Liver (tissue), 9 donors: Measurements from ENCODE around the gene IKZF4. TPM values are rescaled to one million over a fixed set of nuclear protein-coding genes. Genes with fewer than 3 reads are reported as not detected.

Experiments used
- DNase-seq: peaks from one replicate; pipeline ENCODE4 v3.0.0-alpha.2; 2017; ENCODE audit warnings: low spot score
- H3K27ac ChIP-seq, 2 donors: one replicate each; pipeline ENCODE4 v1.7.0; 2013; ENCODE audit warnings: inconsistent platforms in 2 of 2, low read length in 2 of 2, control low read depth in 1 of 2, low read depth in 1 of 2, mild to moderate bottlenecking in 1 of 2
- H3K27me3 ChIP-seq, 4 donors: one replicate each; pipeline versions ENCODE4 v1.6.1 to v1.7.0; 2013; ENCODE audit warnings: low read length in 3 of 4, inconsistent platforms in 1 of 4, mild to moderate bottlenecking in 1 of 4, moderate library complexity in 1 of 4; ENCODE audit not compliant: control insufficient read depth in 4 of 4, insufficient read depth in 4 of 4
- H3K36me3 ChIP-seq, 4 donors: one replicate each; pipeline versions ENCODE4 v1.6.1 to v1.7.0; 2013; ENCODE audit warnings: low read length in 3 of 4, mild to moderate bottlenecking in 3 of 4, low read depth in 1 of 4, moderate library complexity in 1 of 4; ENCODE audit not compliant: control insufficient read depth in 4 of 4, insufficient read depth in 3 of 4
- H3K4me1 ChIP-seq, 4 donors: one replicate each; pipeline versions ENCODE4 v1.6.1 to v1.7.0; 2013; ENCODE audit warnings: low read length in 3 of 4, mild to moderate bottlenecking in 3 of 4, moderate library complexity in 1 of 4; ENCODE audit not compliant: control insufficient read depth in 4 of 4, insufficient read depth in 4 of 4
- H3K4me3 ChIP-seq, 3 donors: one replicate each; pipeline versions ENCODE4 v1.6.1 to v1.7.0; 2013; ENCODE audit warnings: low read length in 3 of 3, control low read depth in 1 of 3, low read depth in 1 of 3, mild to moderate bottlenecking in 1 of 3
- H3K9ac ChIP-seq, 2 donors: one replicate each; pipeline ENCODE4 v1.7.0; 2013; ENCODE audit warnings: low read length in 2 of 2, mild to moderate bottlenecking in 2 of 2, moderate library complexity in 2 of 2, control low read depth in 1 of 2, low read depth in 1 of 2
- H3K9me3 ChIP-seq, 4 donors: one replicate each; pipeline versions ENCODE4 v1.6.1 to v1.7.0; 2013; ENCODE audit warnings: low read length in 3 of 4; ENCODE audit not compliant: control insufficient read depth in 4 of 4
- EGR1 ChIP-seq, 2 donors: IDR thresholded peaks; 2 replicates each; pipeline ENCODE4 v1.6.1; 2016 to 2018; ENCODE audit warnings: antibody characterized with exemption in 2 of 2, low read depth in 2 of 2
- FOXA1 ChIP-seq: IDR thresholded peaks from 2 replicates; pipeline ENCODE4 v1.6.1; 2016; ENCODE audit warnings: antibody characterized with exemption
- FOXA2 ChIP-seq: IDR thresholded peaks from 2 replicates; pipeline ENCODE4 v1.6.1; 2016; ENCODE audit warnings: antibody characterized with exemption
- GABPA ChIP-seq, 2 donors: IDR thresholded peaks in 1 of 2; conservative IDR thresholded peaks in 1 of 2; 2 replicates each; pipeline ENCODE4 v1.6.1; 2016; ENCODE audit warnings: antibody characterized with exemption in 2 of 2, mild to moderate bottlenecking in 1 of 2, moderate library complexity in 1 of 2
- HNF4A ChIP-seq, 2 donors: conservative IDR thresholded peaks; 2 replicates each; pipeline ENCODE4 v1.6.1; 2016; ENCODE audit warnings: antibody characterized with exemption in 2 of 2, mild to moderate bottlenecking in 2 of 2
- HNF4G ChIP-seq: IDR thresholded peaks from 2 replicates; pipeline ENCODE4 v1.6.1; 2016; ENCODE audit warnings: antibody characterized with exemption
- JUND ChIP-seq, 2 donors: IDR thresholded peaks; 2 replicates each; pipeline ENCODE4 v1.6.1; 2016; ENCODE audit warnings: antibody characterized with exemption in 2 of 2
- NR2F2 ChIP-seq: IDR thresholded peaks from 2 replicates; pipeline ENCODE4 v1.6.1; 2016; ENCODE audit warnings: antibody characterized with exemption
- RAD21 ChIP-seq, 2 donors: IDR thresholded peaks; 2 replicates each; pipeline ENCODE4 v1.6.1; 2016; ENCODE audit warnings: antibody characterized with exemption in 2 of 2, mild to moderate bottlenecking in 2 of 2
- REST ChIP-seq: IDR thresholded peaks from 2 replicates; pipeline ENCODE4 v1.6.1; 2016; ENCODE audit warnings: antibody characterized with exemption, mild to moderate bottlenecking
- RXRA ChIP-seq, 2 donors: IDR thresholded peaks; 2 replicates each; pipeline ENCODE4 v1.6.1; 2017 to 2018; ENCODE audit warnings: antibody characterized with exemption in 2 of 2, mild to moderate bottlenecking in 1 of 2
- SP1 ChIP-seq: IDR thresholded peaks from 2 replicates; pipeline ENCODE4 v1.6.1; 2018; ENCODE audit warnings: antibody characterized with exemption, mild to moderate bottlenecking
- TAF1 ChIP-seq: conservative IDR thresholded peaks from 2 replicates; pipeline ENCODE4 v1.6.1; 2016; ENCODE audit warnings: antibody characterized with exemption, mild to moderate bottlenecking
- YY1 ChIP-seq: IDR thresholded peaks from 2 replicates; pipeline ENCODE4 v1.6.1; 2016; ENCODE audit warnings: antibody characterized with exemption, mild to moderate bottlenecking
- ZBTB33 ChIP-seq: IDR thresholded peaks from 2 replicates; pipeline ENCODE4 v1.6.1; 2016; ENCODE audit warnings: antibody characterized with exemption
- WGBS: extraction: QIAGEN DNeasy Blood & Tissue Kit; methylation state at CpG from one replicate; pipeline ENCODE4 v1.1.7; 2013; 5-methylcytosine and 5-hydroxymethylcytosine counted together
- polyA plus RNA-seq, 2 donors: library from polyadenylated mRNA; stranded (reverse) in 1 of 2; unstranded in 1 of 2; fragments of 200-250 nt in 1 of 2; fragments of >200 nt in 1 of 2; fragmentation: Nextera tagmentation in 1 of 2; extraction: Ambion mirVana in 1 of 2; gene quantifications; one replicate each; pipeline versions ENCODE4 v1.2.1 to v1.2.3, GENCODE V29; 2013 to 2015
- total RNA-seq, 2 donors: library from RNA; depleted of rRNA; stranded (reverse); fragments of >200 nt; gene quantifications; one replicate each; pipeline ENCODE4 v1.2.3, GENCODE V29; 2014
- TF ChIP-seq, protein P1 (sequence below): IDR thresholded peaks from 2 replicates; pipeline ENCODE4 v1.6.1; 2016; ENCODE audit warnings: antibody characterized with exemption
- TF ChIP-seq, protein P2 (sequence below): IDR thresholded peaks from 2 replicates; pipeline ENCODE4 v1.6.1; 2016; ENCODE audit warnings: antibody characterized with exemption
- TF ChIP-seq, protein P3 (sequence below): fragments of 150-350 bp; IDR thresholded peaks from 2 replicates; pipeline ENCODE4 v1.5.1; 2017; ENCODE audit warnings: improper control_type of control experiment, low read depth, low read length; ENCODE audit not compliant: missing input control
- donor health status: healthy.
- donor health status: healthy.
- donor health status: healthy.
- donor health status: healthy.
- donor health status: healthy.

Gene IKZF4
- total and polyA plus RNA-seq, 4 donors: 0.47 to 1.9 (median 0.75) TPM

DNA sequence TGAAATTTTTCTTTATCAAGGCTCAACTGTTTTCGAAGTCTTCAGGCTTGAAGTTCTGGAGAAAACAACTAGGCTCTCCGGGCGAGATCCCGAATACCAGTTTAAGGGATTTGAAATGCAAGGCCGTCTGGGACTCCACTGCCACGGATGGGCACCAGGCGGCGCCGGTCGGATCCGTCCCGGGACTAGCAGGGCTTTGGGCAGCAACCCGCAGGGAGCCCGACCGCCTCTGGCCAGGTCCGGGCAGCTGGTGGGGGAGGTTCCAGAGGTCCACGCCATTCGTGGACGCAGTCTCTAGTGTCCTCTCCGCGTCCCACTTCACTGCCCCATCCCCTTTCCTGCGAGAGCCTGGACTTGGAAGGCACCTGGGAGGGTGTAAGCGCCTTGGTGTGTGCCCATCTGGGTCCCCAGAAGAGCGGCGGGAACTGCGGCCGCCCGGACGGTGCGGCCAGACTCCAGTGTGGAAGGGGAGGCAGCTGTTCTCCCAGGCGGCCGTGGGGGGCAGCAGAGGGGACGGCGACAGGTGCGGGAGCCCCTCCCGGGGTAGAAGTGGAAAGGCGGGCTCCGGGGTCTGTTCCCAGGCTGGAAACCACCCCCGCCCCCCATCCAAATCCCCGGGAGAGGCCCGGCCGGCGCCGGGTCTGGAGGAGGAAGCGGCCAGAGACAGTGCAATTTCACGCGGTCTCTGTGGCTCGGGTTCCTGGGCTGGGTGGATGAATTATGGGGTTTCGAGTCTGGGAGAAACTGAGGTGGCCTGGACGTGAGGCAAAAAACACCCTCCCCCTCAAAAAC is 58.3 kb downstream of the IKZF4 start:
- H3K9me3 ChIP-seq: no peaks in the 10 kb centered on the region
- peaks cover 0 to 6% (median 1%) of the 10 kb centered on the region in 4 donors for H3K36me3 ChIP-seq
- 1% methylated on average over 50 of the region's 50 CpGs for WGBS
- TF ChIP-seq EGR1 (IDR thresholded peaks at IDR 0.05; ENCODE audit: low read depth in 2 of 2) (peak in 1 of 2 donors; percentile 6), RXRA (IDR thresholded peaks at IDR 0.05) (peak in 1 of 2 donors; percentile 41), NR2F2 (no peak), RAD21 (IDR thresholded peaks at IDR 0.05) (peak; percentile 75 to 85), ZBTB33 (peak; percentile 15), FOXA1 (no peak), HNF4A (conservative IDR thresholded peaks at IDR 0.05) (peak in 1 of 2 donors; percentile 22), TAF1 (peak; percentile 54), REST (peak; percentile 68), FOXA2 (no peak), YY1 (peak; percentile 52), GABPA (IDR thresholded peaks at IDR 0.05 in 1 of 2, conservative IDR thresholded peaks at IDR 0.05 in 1 of 2) (peak in 1 of 2 donors; percentile 17), HNF4G (no peak), JUND (IDR thresholded peaks at IDR 0.05) (no peak), SP1 (peak; percentile 34)
- TF ChIP-seq, protein P1, sequence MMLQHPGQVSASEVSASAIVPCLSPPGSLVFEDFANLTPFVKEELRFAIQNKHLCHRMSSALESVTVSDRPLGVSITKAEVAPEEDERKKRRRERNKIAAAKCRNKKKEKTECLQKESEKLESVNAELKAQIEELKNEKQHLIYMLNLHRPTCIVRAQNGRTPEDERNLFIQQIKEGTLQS: no peak
- TF ChIP-seq, protein P2, sequence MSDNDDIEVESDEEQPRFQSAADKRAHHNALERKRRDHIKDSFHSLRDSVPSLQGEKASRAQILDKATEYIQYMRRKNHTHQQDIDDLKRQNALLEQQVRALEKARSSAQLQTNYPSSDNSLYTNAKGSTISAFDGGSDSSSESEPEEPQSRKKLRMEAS: no peak
- TF ChIP-seq, protein P3, sequence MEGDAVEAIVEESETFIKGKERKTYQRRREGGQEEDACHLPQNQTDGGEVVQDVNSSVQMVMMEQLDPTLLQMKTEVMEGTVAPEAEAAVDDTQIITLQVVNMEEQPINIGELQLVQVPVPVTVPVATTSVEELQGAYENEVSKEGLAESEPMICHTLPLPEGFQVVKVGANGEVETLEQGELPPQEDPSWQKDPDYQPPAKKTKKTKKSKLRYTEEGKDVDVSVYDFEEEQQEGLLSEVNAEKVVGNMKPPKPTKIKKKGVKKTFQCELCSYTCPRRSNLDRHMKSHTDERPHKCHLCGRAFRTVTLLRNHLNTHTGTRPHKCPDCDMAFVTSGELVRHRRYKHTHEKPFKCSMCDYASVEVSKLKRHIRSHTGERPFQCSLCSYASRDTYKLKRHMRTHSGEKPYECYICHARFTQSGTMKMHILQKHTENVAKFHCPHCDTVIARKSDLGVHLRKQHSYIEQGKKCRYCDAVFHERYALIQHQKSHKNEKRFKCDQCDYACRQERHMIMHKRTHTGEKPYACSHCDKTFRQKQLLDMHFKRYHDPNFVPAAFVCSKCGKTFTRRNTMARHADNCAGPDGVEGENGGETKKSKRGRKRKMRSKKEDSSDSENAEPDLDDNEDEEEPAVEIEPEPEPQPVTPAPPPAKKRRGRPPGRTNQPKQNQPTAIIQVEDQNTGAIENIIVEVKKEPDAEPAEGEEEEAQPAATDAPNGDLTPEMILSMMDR: peak; percentile 87
- no peaks in the 10 kb centered on the region for H3K27me3 ChIP-seq
- peaks cover 5 to 28% (median 22%) of the 10 kb centered on the region in 4 donors for H3K4me1 ChIP-seq
- H3K4me3 ChIP-seq: peak overlapping the region; percentile 59 to 88 (median 70)
- H3K9ac ChIP-seq: peak overlapping the region; percentile 40 to 79
- peak overlapping the region; percentile 93 to 99 for H3K27ac ChIP-seq
- DNase-seq: peak; percentile 79
